Left renal cortex interstitium (tissue), 4 donors: ENCODE measurements around the gene HEXA. TPM values are rescaled to one million over a fixed set of nuclear protein-coding genes. Genes with fewer than 3 reads are reported as not detected.

Source experiments
- DNase-seq, 4 donors: peaks; one replicate each; pipeline ENCODE4 v3.0.0-alpha.2; 2013; ENCODE audit warnings: low read depth in 4 of 4, low spot score in 2 of 4, missing footprints in 1 of 4
- polyA plus RNA-seq, 4 donors: library from polyadenylated mRNA; unstranded; fragments of 120-200 nt; gene quantifications; one replicate each; pipeline ENCODE4 v1.2.1, GENCODE V29; 2013; ENCODE audit not compliant: insufficient read length in 4 of 4

HEXA gene
- polyA plus RNA-seq, 4 donors: 91.1 to 129 (median 121) TPM

DNA sequence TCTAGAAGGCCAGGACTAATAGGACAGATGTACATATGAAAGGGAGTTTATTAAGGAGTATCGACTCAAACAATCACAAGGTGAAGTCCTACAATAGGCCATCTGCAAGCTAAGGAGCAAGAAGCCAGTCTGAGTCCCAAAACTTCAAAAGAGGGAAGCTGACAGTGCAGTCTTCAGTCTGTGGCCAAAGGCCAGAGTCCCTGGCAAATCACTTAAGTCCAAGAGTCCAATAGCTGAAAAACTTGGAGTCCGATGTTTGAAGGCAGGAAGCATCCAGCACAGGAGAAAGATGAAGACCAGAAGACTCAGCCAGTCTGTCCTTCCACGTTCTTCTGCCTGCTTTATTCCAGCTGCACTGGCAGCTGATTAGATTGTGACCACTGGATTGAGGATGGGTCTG, 44.8 kb downstream of the HEXA start:
- no peak for DNase-seq

DNA sequence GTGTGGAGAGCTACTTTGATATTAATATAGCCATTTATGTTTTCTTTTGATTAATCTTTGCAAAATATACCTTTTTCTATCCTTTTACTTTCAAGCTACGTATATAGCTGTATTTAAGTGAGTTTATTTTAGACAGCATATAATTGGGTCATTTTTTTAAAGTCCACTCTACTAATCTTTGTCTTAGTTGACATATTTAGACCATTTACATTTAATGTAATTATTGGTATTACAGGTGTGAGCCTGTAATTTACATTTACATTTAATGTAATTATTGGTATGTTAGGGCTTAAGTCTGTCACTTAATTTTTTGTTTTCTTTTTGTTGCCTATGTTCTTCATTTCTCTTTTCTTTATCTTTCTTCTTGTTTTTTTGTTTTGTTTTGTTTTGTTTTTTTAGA, 52.1 kb downstream of the HEXA start:
- DNase-seq: no peak

DNA sequence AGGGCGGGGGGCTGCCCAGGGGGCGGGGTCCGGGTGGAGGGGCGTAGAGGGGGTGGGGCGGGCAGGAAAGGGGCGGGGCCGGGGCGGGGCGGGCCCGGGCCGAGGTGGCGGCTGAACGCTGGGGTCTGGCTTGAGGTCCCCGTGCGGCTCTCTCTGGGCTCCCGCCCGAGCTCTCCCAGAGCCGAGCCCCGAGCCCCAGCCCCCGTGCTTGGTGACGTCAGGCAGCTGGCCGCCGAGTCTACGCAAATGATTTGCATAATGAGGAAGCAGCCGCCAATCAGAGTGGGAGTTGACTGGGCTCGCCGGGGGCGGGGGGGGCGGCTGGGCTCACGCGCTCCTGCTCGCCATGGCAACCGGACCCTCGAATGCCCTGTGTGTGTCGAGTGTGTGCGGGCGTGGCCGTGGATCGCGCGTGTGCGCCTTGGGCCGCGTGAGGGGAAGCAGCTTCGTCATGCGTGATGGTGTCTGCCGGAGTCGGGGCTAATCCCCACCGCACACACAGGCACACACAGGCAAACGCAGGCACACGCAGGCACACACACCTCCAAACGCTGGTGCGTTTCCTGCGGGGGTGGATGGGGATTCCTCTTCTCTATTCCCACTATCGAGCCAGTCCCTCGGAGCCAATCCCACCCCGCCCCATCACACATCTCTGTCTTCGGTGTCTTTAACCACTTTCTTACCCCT, 55.7 kb downstream of the HEXA start, which contains the start of gene CELF6:
Gene CELF6 (minus strand): TSS at position 173 of the 687 bp plus-strand sequence. CDS start 283 bp downstream, outside the sequence.
- DNase-seq: peak; percentile 55 to 77 (median 64)

DNA sequence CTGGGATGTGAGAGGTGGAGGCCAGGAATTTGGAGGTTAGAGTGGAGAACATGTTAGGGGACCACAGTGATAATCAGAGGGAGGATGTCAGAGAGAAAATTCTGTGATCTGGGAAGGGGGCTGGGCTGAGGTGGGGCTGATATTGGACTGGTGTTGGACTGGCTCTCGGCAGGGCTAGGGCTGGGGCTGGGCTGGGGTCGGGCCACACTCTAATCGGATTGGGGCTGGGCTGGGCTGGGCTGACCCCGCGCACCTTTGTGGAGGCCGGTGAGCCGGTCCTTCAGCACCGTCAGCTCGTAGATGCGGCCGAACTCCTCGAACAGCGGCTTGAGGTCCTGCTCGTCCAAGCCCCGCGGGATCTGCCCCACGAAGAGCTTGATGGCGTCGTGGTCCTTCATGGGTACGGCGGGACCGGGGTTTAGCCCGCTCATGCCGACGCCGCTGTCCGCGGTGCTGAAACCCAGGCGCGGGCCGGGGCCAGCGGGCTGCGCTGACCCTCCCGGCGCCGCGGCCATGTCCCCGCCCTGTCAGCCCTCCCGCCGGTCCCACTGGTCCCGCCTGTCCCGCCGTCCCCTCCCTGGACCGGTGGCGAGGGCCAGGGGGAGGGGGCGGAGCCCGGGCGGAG, 56.3 kb downstream of the HEXA start:
- DNase-seq: peak in 3 of 4 donors; percentile 63 to 64 (median 63)

DNA sequence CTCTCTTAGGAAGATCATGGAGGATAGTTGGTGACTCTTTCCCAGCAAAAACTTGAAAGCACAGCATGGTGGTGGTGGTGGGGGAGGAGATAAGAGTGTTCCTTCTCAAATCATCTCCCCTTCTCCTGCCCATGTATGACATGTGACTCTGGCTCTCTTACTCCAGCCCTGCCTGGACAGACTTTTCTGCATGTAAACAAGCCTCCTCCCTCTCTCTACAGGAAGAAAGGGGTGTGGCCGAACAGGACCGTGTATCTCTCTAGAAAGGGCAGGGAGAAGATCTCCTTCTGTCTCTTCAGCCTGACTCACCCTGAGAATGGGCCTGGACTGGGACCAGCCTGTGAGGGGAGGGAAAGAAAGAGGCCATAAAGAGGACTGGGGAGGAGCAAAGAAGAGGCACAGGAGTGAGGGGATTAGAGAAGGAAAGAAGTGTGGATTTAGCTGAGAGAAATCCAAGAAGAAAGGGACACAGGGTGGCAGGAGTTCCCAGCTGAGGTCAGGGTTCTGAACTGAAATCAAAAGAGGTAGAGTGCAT, 57.3 kb downstream of the HEXA start:
- DNase-seq: no peak

DNA sequence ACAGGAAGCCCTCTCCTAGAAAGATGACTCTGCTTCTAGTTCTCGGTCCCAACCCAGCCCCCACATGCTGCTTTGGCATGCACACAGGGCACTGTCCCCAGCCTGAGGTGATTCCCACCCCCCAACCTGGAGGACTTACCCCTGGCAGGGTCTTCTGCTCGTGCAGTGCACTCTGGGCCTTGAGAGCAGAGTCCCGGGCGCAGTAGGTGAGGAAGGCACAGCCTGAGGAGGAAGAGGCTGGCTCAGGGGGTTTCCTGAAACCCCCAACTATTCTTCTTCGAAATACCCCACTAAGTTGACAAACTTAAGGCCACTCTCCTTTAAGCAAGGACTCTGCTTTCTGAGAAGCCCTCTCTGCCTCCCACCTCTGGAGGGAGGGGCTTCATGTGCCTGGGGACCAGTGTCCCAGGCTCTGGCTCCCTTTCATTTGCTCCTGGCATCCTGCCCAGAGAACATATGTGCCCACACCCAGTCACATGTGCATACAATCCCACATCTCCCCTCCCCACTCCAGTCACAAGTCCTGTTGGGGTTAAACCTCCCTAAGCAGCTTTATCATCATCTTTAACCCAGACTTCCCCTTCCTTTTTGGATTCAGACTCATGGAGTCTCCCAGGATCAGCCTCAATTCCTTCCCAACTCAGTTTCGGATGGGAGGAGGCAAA, 60.0 kb downstream of the HEXA start:
- no peak for DNase-seq

DNA sequence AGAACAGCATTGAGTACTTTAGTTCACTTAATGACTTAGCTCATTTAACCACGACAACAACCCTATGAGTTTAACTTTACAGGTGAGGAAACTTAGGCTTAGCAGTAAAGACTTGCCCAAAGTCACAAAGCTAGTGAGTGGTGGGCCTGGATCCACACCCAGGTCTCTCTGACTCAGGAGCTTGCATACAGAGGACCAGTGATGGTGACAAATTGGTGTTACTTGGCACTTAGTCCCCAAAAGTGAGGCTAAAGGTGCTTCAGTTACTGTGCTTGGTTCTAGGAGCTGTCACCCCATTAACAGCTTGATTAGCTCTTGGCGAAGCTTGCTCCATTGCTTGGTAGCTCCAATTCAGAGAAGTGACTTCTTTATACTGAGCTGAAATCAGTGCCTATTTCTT, 61.9 kb downstream of the HEXA start:
- no peak for DNase-seq

DNA sequence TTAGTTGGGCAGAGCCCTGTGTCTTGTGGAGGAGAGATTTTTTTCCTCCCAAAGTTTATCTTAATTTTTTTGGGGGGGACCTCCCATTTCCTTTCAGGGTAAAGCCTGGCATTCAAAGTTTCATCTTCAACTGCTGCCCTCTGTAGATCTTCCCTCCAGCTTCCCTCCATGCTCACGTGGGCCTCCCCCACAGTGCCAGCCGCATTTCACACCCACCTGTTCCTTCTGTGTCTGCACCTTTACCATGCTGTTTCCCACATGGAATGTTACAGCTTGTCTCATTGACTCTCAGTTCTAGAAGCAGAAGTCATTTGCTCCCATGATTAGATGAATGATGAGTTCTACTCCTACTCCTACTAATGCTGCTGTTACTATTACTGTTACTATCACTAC, 62.4 kb downstream of the HEXA start:
- DNase-seq: no peak

DNA sequence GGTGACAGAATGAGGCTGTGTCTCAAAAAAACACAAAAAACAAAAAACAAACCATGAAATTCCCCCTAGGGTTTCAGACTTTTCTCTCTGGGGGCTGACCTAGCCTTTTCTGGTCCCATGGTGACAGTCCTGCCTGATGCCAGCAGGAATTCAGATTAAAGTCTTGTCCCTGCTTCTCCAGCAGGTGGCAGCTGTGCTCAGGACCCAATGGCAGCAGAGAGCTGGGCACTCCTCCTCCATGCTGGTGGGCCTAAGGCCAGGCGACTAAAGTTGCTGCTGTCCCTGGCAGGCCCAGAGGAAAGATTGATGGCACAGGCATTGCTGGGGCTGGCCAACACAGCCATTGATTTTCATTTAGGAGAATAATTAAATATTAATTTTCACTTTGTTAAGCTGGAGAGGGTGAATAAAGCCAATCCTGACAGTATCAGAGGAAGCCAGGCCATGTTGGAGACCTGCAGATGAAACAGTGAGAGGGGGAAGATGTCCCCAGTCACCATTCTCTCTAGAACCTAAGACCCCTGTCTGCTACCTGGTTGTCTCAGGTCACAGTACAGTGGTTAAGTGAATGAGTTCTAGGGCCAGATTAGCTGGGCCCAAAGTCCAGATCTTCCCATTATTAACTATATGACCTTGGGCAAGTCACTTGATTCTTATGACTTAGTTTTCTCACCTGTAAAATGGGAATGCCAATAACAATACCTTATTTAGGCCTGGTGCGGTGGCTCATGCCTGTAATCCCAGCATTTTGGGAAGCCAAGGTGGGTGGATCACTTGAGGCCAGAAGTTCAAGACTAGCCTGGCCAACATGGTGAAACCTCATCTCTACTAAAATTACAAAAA, 63.0 kb downstream of the HEXA start:
- peak in 1 of 4 donors; percentile 37 for DNase-seq

DNA sequence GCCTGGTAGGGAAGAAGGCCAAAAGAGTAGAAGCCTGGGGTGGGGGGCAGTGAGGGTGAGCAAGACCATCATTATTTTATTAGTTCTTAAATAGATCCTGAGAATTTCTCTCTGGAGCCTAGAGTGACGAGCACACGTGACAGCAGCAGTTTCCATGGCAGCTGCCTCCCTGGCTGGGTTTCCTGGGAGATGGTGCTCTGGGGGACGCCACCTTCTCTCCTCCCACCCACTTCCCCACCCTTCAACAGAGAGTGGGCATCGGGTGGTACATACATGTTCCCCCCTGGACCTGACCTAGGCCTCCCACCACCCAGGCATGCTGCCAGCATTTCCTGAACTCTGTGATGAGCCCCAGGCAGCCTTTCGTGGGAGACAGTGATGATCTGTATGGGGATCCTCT, 68.8 kb downstream of the HEXA start:
- DNase-seq: no peak

DNA sequence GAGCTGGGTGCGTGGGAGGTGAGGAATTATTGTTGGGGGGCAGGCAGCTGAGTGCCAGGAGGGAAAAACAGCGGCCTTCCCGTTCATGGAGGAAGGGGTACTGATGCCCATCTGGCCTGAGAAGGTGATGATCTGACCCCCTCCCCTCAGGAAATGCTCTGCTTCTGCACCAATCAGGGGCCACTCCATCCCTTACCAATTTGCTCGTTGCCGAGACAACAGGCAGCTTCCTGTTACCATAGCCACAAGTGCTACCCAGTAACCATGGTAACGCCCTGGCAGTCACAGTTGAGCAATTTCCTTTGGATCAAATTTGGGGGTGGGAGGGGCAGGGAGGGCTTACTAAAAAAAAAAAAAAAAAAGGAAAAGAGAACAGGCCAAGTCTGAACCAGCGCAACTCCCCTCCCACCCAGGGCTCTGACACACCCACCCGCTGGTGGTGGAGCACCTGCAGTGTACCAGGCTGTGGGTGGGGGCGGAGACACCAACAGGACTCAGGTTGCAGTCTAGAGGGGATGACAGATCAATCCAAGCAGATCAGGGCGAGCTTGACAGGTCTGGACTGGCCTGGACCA, 69.5 kb downstream of the HEXA start:
- no peak for DNase-seq

DNA sequence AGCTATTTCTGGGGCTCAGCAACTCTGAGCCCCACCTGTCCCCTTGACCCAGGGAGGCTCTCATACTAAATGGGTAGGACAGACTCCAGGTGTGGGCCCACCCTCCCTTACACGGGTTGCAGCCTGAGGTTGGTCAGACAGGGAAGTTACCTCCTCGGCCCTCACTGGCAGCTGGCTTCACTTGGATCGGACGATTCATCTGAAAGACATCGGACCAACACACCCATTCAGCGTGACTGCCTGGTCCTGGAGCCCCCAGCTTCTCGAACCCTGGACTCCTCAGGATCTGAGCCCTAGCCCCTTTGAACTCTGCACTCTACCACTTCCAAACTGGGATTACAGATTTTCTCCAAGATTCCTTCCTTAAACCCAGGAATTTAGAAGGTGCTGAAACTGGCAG, 71.2 kb downstream of the HEXA start:
- DNase-seq: no peak

DNA sequence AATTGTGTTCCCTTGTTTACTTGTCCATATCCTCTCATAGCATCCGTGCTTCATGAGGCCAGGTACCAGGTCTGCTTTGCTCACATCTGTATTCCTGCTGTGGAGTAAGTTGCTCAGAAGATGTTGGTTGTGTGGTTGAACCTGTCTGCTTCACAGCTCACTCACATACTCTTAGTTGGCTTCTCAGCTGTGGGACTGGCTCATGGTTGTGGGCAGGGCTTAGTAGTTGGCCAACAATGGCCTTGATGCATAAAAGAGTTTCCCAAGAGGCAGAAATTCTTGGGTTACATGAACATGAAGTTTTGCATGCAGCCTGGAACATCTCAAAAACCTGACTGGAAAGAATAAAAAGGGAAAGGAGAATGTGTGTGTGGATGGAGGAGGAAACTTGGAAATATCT, 72.9 kb downstream of the HEXA start:
- DNase-seq: no peak

Other genes starting within 250 kb of the HEXA start
- gene GRAMD2A, start 178.2 kb downstream of the HEXA start, polyA plus RNA-seq: 10 to 100 TPM in 1 of 4 donors, 1 to 10 TPM in 3; 6.1 to 15.3 (median 8.7) TPM
- 100 to 1,000 TPM; 638 to 709 (median 646) TPM for gene PKM, start 144.8 kb downstream of the HEXA start, polyA plus RNA-seq
- 100 to 1,000 TPM in 2 of 4 donors, 10 to 100 TPM in 2; 60.4 to 150 (median 111) TPM for gene PARP6, start 103.5 kb downstream of the HEXA start, polyA plus RNA-seq
- gene CELF6, start 55.9 kb downstream of the HEXA start, polyA plus RNA-seq: 1 to 10 TPM; 3.1 to 6.6 (median 4.2) TPM
- not detected for gene TMEM202, start 22.3 kb upstream of the HEXA start, polyA plus RNA-seq
- 100 to 1,000 TPM; 174 to 205 (median 185) TPM for gene ARIH1, start 98.3 kb upstream of the HEXA start, polyA plus RNA-seq